Limb (tissue), 2 donors: ENCODE measurements around the gene ITGB4.
A peak's percentile ranks its signal among the peaks of the same experiment; 100 is the strongest.

Source experiments
- DNase-seq, 2 donors: peaks; one replicate each; pipeline ENCODE4 v3.0.0-alpha.2; 2016; ENCODE audit errors: extremely low spot score in 2 of 2

The ITGB4 gene

DNA sequence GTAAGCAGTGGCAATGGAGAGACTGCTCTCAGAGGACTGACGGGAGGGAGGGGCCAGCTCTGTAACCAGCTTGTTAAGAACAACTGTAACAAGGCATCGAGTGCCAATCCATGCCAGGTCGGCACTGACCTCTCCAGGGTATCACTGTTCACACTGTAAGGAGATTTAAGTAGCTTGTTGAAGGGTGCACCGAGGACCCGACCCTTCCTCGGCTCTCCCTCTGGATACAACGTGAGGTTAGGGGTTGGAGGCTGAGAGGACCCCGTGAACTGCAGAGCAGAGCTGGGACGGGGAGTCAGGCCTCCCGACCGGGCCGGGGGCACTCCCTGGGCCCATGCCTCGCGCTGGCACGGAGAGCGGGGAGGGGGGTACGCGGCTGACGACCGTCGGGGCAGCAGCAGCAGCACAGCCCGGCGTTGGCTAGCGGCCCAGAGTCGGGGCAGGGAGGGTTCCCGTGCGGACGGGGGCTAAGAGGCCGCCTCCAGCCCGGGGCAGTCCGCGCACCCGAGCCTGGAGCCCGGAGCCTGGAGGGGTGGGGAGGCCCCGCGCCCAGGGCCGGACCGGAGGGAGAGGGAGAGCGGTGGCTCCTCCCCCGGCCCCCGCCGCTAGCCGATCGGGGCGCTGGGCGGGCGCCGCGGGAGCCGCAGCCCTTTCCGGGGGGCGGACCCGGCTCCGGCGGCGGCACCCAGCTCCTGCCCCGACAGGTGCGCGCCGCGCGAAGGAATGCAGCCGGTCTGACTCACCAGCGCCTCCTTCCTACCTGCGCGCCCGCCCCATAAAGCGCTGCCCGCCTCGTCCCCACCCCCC, at the start of gene ITGB4:
Gene ITGB4, plus strand, starts transcription at position 804 of the 807 bp plus-strand sequence. CDS start 3,245 bp downstream, outside the sequence.
- DNase-seq, result peak in 1 of 2 donors; percentile 56

DNA sequence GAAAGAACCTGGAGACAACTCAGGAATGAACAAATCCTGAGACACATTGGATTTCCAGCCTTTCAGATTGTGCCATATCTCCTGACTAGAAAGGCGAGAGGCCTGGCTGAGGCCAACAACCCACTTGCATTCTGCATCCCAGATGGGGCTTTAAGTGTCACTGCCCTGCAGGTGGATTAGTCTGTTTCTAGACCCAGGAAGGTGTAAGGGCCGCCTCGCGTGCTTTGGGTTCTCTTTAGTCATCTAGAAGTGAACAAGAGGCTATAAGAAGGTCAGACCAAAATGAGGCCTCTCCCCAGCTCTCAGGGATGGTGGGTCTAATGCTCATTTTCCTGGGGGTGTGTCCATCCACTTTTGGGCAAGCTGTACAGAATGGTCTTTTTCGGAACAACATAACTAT, 49.2 kb upstream of the ITGB4 start:
- no peak for DNase-seq

DNA sequence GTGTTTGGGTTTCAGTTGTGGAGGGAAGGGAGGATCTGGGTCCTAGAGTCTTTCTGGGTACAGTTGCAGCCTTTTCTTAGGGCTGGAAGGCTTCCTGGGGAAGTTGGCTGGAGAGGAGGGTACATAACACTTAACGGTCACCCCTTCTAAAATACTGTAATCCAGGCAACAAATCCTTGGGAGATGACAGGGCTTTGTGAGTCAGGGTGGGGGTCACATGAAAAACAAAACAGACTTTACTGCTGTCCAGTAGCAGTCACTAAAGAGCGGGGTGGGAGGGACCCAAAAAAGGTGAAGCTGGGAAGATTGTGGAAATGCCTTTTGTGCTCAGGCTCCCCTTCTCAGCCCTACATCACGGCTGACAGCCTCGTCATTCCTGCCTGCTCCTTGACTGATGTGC, 47.8 kb upstream of the ITGB4 start:
- DNase-seq, result no peak

DNA sequence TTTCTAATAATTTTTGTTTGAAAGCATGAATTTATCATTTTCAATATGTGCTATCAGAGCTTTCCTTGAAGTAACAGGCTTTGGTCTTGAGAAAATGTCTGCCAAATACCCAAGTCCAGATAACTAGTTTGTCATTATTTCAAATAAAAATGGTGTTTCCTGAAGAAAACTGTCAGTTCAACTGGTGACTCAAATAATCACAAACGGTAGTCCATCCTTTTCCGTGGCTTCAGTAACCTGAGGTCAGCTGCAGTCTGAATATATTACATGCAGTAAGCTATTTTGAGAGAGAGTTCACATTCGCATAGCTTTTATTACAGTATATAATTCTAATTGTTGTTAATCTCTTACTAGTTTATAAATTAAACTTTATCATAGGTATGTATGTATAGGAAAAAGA, 44.8 kb upstream of the ITGB4 start:
- no peak for DNase-seq

DNA sequence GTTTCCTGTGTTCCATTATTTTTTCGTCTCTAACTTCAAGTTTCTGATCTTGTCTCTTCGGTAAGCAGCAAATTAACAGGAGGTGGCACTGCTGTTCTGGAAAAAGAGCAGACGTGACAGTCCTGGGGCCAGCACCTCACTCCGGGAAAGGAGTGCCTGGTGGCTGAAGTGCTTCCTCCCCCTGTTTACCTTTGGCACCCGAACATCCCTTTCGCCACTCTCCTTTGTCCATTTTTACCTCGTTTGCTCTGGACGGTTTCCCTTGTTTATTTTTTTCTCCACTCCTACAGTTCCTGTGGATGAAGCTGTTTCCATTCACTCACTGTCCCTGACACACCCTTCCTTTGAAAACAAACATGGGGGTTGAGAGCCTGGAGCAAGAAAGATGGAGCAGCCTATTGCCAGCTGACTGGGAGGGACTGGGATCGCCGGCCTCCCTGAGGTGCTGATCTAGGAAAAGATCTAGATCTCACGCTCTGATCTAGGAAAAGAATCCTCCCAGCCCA, 41.5 kb upstream of the ITGB4 start:
- DNase-seq, result no peak

DNA sequence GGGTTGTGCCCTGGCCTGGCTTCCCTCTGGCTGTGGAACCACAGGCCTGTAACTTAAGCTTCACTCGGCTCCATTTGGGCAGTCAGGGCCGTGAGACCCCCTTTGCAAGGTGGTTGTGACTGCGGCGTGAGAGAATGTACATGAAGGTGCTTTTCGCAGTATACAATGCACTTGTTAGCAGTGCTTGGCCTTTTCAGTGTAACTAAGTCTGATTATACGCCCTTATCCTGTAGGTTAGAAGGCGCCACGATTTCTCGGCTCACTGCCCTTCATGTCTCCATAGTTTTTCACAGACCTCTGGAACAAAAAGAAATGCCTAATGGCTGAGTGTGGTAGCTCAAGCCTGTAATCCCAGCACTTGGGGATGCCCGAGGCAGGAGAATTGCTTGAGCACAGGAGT, 40.8 kb upstream of the ITGB4 start:
- DNase-seq, result no peak

DNA sequence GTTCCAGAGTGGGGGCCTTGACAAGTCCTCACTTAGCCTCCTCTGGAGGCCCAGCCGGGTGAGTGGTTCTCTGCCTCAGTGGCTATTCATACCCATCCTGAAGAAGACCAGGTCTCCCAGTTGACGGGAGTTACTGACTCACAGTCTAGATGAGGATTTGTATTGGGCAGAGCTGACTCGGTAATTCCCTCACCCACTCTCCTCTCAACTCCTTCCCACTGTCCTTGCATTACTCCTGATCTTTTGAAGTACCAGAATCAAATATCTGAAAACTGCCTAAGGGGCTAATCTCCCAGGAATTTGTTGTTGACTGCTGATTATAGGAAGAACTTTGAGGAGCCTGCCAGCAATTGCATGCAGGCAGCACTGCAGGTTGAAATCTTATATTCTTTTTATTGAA, 40.0 kb upstream of the ITGB4 start:
- DNase-seq, result no peak

DNA sequence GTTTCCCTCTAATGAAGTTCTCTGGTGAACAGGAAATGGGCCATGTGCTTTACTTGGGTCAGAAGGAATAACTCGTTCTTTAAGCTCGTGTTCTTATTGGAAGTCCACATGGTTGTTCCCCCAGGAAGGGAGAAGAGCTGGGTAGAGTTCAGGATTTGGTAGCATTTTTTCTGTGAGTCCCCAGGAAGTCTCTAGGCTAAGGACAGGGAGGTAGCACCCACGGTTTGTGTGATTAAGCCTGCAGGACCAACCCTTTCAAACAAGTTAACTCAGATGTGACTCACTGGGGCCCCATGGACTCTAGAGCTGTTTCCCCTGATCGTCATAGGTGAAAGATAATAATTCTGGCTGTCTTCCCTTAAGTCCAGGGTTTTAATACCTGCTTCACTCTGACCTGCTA, 37.7 kb upstream of the ITGB4 start:
- no peak for DNase-seq

DNA sequence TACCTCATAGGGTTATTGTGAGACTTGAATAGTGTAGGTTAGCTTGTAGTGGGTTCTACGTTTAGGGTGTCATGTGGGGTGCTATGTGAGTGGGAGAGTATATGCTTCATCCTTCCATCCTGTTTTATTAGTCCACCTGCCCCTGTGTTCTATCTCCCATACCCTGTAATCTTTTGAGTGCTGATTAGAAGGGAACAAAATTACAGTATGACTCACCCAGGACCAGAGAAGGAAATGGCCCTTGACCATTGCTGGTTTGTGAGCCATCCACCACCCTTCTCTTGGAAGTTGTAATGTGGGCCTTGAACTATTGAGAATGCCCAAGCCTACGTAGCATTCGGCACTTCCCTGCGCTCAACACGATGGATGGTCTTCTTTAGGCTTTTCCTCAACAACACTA, 37.0 kb upstream of the ITGB4 start:
- DNase-seq, result no peak

DNA sequence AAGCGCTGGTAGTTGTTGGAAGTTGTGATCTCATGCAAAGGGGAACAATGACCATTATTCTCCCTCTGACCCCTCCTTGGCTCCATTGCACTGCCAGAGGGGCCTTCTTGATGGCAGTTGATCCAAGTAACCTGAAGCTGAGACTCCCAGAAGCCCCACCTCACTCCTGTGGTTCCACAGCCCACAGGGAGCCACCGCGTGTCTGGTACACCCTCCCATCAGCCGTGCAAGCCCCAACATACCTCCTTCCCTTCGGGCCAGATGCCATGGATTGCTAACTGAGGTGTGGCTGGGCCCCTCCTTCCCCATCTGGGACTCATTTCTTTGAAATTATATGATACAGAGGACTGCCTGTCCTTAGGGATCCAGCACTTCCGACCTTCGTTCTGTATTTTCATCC, 36.3 kb upstream of the ITGB4 start:
- DNase-seq, result no peak

DNA sequence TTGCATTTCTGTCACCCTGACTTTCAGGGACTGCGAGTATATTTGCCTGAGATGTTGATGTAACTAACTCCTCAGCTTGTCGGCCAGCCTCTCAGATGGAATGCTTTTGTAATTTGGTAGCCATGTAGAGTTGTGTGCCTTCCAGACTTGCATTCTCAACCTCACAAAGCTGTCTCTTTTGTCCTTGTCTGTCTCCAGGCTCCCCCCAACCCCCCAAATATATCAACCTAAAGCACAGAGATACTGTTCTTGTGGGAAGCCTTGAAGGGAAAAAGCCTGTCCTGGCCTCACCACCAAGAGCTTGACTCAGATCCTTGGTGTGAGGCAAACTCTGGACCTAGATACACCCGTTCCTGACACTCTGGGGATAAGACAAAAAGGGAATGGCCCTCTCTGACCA, 35.8 kb upstream of the ITGB4 start:
- no peak for DNase-seq

DNA sequence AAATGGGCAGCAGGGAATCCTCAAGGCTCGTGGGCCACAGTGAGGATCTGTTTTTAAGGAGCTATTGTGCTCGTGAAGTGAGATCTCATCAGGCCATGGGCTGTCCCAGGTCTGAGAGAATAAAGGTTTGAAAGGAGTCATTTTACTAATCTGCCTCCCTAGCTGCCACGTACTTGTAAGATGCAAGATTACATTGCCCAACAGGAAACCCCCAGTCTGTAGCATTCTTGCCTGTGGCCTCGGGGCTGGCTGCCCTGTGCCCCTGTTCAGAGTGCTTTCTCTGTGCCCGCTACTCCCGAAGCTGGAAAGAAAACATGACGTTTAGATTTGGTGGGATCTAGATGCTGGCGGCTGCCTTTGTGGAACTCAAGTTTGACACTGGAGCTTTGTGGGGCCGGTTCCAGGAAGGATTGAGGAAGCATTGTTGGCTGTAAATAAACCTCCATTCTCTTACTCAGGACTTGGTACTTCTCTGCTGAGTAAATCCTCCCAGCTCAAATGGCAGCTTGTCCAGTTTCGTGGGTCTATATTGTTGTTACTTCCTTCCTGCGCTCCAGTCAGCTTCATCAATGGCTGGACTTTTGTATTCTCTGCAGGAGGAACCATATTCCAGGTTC, 32.9 kb upstream of the ITGB4 start:
- no peak for DNase-seq

DNA sequence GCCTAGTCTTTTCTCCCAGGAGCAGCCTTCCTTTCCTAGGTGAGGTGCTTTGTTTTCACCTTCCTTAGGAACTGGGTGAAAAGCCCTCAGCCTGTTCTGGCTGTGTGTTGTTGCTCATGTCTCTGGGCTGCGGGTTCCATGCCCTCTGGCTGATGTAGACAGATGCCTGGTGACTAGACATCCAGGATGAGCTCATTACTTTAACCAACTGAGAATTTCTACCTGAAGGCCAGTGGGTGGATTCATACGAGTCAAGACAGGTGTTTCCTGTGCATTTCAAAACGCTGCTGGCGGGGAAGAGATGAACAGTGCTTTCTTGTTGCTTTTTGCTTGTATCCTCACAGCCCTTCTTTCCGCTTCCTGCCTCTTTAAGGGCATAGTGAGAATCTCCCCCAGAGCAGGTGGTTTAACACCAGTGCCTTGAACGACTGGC, 31.8 kb upstream of the ITGB4 start:
- DNase-seq, result no peak

DNA sequence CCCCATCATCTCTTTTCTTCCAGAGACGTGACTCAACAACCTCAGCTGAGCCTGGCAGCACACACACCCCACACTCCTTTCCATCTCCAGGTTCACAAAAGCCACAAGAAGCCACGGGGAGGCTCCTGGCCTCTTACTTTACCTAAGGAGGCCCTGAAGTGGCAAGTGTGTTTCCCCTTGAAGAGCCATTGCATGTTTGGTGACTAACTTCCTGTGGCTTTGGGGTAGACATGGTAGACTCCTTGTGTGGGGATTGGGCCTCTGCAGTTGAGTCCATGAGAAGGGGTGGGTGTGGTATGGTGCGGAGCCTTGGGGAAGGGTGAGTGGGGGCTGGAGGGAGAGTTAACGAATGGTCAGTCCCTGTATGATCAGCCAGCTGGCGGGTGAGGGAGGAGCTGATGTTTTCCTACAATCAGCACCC, 29.9 kb upstream of the ITGB4 start:
- no peak for DNase-seq

DNA sequence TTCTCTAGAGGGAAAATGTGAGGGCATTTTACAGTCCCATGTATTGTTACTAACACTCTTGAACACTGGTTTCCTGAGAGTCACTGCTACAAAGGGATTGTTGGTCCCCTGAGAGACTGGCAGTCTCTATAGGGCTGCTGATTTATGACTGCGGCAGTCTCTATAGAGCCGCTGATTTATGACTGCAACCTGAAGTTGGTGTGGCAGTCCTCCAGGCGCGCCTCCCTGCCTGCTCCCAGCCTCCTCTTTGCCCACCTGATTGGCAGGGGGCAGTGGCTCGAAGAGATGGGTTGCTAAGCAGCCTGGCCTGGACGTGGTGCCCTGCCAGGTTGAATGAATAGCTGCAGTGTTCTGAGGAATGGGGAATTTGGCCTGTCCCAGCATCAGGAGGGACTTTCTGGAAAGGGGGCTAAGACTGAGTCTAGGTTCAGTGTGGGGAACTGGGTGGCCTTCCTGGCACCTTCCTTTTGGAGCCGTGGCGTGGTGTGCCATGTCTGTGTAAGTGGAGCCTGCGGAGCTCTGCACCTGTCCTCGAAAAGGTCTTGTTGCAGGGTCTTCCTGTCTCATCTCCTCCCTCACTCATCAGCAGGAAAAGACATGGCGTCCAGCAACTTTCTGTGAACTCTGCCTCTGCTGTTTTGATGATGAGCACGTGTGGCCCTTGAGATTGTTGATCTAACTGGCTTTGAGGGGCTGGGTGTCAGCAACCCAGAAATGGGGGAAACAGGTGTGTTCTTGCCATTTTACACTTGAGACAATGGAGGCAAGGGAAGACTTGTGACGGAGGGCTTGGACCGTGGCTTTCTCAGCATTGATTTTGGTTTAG, 29.2 kb upstream of the ITGB4 start:
- peak in 1 of 2 donors; percentile 70 for DNase-seq

DNA sequence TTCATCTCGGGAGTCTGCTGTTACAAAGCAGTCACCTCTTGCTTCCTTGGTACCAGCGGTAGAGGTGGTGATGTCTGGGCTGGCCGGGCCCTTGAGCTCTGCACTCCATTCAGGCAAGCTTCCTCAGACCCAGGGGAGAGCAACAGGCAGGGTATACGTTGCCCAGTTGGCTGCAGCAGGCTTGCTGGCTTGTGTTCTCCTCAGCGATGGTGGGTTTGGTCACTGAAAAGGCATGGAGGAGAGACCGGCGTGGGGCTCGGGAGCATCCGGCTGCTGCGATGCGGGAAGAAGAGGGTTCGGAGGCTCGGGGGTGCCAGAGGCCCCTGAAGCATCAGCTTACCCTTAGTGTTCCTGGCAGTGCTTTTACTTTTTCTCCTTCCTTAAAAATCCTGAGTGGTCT, 28.3 kb upstream of the ITGB4 start:
- DNase-seq, result no peak

DNA sequence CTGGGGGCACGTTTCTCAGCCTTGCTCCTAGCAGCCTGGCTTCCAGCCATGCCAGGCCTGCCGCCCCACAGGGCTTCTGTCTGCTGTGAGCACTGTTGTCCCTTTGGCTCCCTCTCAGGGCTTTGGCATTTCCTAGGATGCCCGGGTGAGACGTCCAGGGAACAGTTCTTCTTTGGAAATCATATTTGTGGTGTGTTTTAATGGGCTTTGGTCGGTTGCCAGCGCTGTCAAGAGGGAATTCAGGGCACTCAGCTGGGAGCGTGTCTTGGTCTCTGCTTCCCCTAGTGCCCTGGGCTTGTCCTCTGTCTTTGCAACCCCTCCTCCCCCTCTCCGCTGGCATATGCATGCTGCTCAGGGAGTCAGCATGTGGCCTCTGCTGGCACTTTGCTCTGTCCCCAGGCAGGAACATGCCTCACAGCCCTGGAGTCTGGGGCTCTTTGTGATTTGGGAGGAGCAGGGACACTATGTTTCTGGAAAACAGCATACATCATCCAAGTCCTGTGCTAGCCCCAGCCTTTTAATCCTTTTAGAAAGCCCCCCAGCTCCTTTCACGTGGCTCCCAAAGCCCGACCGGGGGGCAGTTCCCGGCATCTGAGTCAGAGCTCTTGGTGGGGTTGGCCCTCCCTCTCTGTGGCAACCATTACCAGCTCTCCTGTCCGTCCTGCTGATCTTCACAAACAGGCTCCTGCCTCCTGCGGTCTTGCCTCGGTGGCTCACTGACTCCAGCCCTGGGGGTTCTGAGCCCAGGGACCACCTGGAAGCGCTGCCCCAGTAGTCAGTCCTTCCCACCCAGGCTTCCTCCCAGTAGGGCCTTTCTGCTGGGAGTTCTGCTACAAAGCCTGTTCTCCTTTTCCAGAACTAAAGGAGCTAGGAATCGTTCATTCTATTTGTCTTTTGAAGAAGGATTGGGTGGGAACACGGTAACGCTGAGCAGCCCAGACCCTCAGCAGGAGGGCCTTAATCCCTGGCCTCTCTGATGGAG, 27.5 kb upstream of the ITGB4 start:
- DNase-seq, result peak in 1 of 2 donors; percentile 75

DNA sequence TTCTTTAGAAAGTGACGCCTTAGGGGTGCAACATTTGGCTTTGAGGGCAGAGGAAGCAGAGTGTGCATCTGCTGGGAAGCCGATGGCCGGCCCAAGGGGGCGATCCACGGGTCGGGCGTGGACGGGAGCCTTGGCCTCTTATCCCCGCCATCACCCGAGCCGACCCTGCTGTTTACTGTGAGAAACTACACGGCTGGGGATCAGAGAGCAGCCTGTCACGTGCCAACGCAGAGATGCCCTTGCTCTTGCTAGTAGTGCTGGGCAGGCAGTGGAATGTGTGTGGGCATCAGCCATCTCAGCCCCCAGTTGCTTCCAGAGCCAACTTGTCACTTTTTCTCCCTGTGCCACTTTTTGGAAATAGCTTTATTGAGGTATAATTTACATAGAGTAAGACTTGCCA, 26.7 kb upstream of the ITGB4 start:
- DNase-seq, result no peak

DNA sequence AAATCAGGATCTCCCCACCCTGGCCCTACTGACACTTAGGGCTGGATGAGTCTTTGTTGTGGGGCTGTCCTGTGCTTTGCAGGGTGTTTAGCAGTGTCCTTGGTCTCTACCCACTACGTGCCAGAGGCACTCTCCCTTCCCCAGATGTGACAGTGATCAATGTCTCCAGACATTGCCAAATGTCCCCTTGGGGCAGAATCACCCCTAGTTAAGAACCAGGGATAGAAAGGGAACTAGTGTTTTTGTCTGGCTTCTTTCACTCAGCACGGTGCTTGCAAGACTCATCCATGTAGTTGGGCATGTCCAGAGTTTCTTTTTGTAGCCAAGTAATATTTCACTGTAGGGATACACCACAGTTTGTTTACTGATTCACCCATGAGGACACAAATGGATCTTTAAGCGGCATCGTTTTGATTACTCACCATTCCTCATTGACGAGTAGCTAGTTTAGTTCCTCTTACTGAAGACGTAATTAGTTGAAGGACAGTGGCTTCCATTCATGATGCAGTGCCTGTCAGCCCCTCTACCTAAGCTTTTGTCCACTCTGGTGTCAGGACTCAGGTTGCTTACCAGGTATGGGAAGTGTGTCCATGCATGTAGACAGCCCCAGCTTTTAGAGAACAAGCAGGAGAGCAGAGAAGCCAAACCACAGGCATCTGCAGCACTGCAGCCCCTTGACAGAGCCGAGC, 26.0 kb upstream of the ITGB4 start:
- DNase-seq, result no peak

DNA sequence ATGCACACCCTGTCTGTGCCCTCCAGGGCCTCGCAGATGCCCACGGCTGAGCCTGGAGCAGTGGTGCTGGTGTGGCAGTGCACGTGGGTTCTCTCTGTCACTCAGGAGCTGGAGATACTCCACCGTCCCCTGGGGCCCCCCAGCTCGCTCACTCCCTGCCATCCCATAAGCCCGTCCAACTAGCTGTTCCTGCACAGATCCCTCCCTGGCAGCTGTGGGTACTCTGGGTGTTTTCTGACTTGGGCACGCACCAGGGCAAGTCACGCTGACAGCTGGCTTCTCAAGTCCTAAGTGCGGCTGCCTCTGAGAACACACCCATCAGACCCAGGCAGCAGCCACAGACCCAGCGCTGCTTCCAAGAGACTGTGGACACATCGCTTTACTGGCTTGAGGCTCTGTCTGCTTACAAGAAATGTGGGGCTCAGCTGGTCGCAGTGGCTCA, 25.4 kb upstream of the ITGB4 start:
- DNase-seq, result no peak
